ENCODE results near the gene SNN. TPM values are rescaled to one million over a fixed set of nuclear protein-coding genes. Genes with fewer than 3 reads are reported as not detected.

The SNN gene
- total RNA-seq, 4 donors from 2014 or later, result 4.1 to 30.1 (median 23.0) TPM

DNA sequence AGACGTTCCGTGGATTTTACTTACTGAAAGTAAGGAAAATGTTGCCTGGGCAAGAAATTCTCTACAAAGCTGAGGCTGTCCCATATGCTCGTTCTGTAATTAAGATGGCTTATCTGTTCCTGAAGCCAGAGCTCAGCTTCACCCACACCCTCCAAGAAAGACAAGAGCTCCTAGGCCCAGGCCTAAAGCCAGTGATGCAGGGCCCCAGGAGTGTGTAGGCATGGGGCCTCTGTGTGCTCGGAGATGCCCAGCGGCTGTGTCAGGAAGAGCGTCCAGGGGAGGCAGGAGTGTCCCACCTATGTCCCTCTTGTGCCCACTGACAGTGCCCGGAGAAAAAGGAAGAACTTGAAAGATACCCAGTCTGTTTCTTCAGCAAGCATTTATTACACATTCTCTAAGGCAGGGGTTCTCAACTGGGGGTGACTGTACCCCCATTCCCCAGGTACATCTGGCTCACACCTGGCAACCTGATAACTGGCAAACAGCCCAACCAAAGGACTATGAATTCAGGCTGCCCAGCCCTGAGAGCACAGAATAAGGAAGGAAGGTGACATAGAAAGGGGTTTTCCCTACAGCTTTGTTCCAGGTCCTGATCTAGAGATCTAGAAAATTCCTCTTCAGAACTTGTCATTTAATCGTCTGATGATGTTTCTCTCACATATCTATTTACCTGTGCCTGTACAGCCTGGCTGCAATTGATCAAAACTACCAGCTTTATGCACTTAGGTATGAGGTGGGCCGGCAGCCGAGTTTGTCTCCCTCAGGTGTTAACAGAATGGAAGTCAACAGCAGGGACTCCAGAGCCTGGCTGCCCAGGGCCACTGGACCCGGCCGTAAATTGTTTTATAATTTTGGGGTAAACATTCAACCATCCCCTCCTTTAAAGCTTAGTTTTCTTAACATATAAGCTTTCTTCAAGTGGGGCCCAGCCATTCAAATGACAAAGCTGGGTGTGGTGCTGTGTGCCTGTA lies 12.0 kb downstream of the SNN start:
- no peak for DNase-seq
- Histone ChIP-seq H3K27me3 (no peaks in the 10 kb centered on the region), H3K36me3 (no peaks in the 10 kb centered on the region), H3K4me1 (peaks cover 0 to 3% of the 10 kb centered on the region in 2 donors), H3K4me3 (no peak overlapping the region), H3K27ac (peak overlapping the region in 1 of 2 donors; percentile 56), H3K9me3 (no peaks in the 10 kb centered on the region)
- intact Hi-C loops (cut with DNase I; ENCODE audit: low total_unique reads), result no loop called here
- no peak for TF ChIP-seq POLR2A (IDR thresholded peaks at IDR 0.05)
- TF ChIP-seq, protein P1, sequence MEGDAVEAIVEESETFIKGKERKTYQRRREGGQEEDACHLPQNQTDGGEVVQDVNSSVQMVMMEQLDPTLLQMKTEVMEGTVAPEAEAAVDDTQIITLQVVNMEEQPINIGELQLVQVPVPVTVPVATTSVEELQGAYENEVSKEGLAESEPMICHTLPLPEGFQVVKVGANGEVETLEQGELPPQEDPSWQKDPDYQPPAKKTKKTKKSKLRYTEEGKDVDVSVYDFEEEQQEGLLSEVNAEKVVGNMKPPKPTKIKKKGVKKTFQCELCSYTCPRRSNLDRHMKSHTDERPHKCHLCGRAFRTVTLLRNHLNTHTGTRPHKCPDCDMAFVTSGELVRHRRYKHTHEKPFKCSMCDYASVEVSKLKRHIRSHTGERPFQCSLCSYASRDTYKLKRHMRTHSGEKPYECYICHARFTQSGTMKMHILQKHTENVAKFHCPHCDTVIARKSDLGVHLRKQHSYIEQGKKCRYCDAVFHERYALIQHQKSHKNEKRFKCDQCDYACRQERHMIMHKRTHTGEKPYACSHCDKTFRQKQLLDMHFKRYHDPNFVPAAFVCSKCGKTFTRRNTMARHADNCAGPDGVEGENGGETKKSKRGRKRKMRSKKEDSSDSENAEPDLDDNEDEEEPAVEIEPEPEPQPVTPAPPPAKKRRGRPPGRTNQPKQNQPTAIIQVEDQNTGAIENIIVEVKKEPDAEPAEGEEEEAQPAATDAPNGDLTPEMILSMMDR (IDR thresholded peaks at IDR 0.05), result no peak

DNA sequence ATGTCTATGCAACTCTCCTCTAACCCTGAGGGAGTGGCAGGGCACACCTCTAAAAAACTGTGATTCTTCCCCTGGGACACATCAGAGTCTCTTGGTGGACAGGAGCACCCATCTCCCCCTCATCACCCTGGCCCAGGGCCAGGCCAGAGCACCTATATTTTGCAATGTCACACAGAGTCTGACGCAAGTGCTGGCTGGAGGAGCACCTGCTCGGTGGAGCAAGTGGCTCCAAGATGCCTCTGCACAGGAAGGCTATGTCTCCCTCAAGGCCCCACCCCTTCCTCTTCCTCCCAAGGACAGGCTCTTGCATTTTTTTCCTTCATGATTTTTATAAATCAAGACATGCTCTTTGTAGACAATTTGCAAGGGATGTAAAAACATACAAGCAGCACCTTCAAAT lies 13.3 kb downstream of the SNN start:
- no peak overlapping the region for H3K4me3 ChIP-seq
- H3K27me3 ChIP-seq, result no peaks in the 10 kb centered on the region
- peaks cover 3 to 5% of the 10 kb centered on the region in 2 donors for H3K4me1 ChIP-seq
- H3K9me3 ChIP-seq, result no peaks in the 10 kb centered on the region
- peak overlapping the region in 1 of 2 donors; percentile 33 for H3K27ac ChIP-seq
- intact Hi-C loops (cut with DNase I; ENCODE audit: low total_unique reads), result no loop called here
- peak in 1 of 2 donors; percentile 13 for DNase-seq
- TF ChIP-seq, protein P1 (IDR thresholded peaks at IDR 0.05), result no peak
- no peak for TF ChIP-seq POLR2A (IDR thresholded peaks at IDR 0.05)
- no peaks in the 10 kb centered on the region for H3K36me3 ChIP-seq

DNA sequence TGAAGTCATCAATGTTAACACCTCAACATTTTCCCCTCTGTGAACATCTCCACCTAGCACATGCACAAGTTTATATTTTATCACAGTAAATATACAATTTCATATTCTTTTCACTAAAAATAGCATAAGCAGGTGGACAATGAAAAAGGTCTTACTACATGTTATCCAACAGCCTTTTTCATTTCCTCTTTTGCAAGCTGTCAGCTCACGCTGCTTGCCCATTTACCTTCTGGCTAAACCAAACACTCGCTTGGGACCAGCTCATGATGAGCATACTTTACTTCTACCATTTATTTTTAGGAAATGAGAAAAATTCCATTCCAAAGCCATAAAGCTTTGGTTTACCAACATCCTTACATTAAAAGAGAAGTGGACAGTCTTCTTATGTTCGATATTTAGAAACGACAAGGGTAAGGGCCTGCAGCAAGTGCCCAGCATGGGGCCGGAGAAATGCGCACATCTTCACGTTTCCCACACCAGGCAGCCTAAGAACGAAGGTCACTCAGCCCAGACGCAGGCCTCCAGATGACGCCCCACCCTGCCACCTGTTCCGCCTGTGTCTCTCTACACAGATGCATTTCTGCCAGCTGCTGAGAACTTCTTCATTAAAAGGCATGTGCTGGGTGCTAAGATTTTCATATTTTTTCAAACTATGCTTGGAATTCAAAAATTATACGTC lies 13.9 kb downstream of the SNN start:
- no peaks in the 10 kb centered on the region for H3K36me3 ChIP-seq
- no peak for DNase-seq
- intact Hi-C loops (cut with DNase I; ENCODE audit: low total_unique reads), result no loop called here
- H3K9me3 ChIP-seq, result no peaks in the 10 kb centered on the region
- H3K27me3 ChIP-seq, result no peaks in the 10 kb centered on the region
- H3K4me1 ChIP-seq, result peaks cover 3 to 6% of the 10 kb centered on the region in 2 donors
- peak overlapping the region; percentile 33 to 61 for H3K27ac ChIP-seq
- no peak overlapping the region for H3K4me3 ChIP-seq
- TF ChIP-seq POLR2A (IDR thresholded peaks at IDR 0.05), result no peak
- TF ChIP-seq, protein P1 (IDR thresholded peaks at IDR 0.05), result no peak

DNA sequence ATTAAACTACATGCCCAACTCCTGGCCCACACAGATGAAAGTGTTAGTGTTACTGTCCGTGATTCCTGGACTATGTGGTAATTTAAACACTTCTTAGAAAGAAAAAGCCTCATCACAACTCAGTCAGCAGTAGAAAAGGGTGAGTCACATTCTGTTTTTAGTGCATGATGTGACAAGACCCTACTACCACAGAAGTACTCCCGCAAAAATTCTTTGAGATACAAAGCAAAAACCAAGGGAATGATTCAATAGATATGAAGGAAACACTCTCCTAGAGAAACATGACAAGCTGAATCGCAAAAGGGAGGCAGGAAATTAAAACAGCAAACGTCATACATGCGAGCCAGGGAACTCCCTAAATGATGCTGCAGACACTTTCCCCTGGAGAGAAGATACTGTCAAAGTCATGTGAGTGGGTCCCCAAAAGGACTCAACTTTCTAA lies 14.4 kb downstream of the SNN start:
- intact Hi-C loops (cut with DNase I; ENCODE audit: low total_unique reads), result no loop called here
- TF ChIP-seq POLR2A (IDR thresholded peaks at IDR 0.05), result no peak
- TF ChIP-seq, protein P1 (IDR thresholded peaks at IDR 0.05), result no peak
- DNase-seq, result no peak
- no peaks in the 10 kb centered on the region for H3K9me3 ChIP-seq
- no peak overlapping the region for H3K4me3 ChIP-seq
- H3K4me1 ChIP-seq, result peaks cover 3 to 6% of the 10 kb centered on the region in 2 donors
- no peaks in the 10 kb centered on the region for H3K36me3 ChIP-seq
- no peaks in the 10 kb centered on the region for H3K27me3 ChIP-seq
- peak overlapping the region; percentile 33 to 61 for H3K27ac ChIP-seq

DNA sequence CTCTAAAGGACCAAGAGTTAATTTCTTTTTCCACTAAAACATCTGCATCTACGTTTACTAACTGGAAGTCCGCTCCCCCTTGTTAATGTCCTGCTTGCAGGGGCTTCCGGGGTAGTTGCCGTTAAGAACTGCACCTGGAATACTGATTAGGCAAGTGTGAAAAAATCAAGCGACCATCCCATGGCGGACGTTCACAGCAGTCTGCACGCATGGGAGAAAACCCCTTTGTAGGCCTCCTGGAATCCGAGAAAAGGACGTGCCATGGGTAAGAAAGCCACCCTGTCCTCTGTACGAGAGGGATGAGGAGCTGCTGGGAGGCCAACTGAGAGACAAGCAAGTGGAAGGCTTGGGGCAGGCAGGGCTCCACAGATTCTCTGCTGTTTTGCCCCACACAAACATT lies 14.9 kb downstream of the SNN start:
- Histone ChIP-seq H3K27ac (peak overlapping the region; percentile 25 to 61), H3K36me3 (no peaks in the 10 kb centered on the region), H3K27me3 (no peaks in the 10 kb centered on the region), H3K4me1 (peaks cover 3 to 6% of the 10 kb centered on the region in 2 donors), H3K9me3 (no peaks in the 10 kb centered on the region), H3K4me3 (no peak overlapping the region)
- TF ChIP-seq, protein P1 (IDR thresholded peaks at IDR 0.05), result no peak
- no peak for TF ChIP-seq POLR2A (IDR thresholded peaks at IDR 0.05)
- DNase-seq, result no peak
- intact Hi-C loops (cut with DNase I; ENCODE audit: low total_unique reads), result no loop called here

Measured in uterus (tissue), 4 donors.